SK-N-SH treated with all-trans-retinoic acid at 6 μM for 48 hours (cell line): ENCODE measurements around the gene ATG16L1.

Experiments used
- ATAC-seq: fragments of 200-7000 bp; cut with Tn5 transposase; 3 replicates; pipeline ENCODE4 v1.9.1; 2020; ENCODE audit warnings: mild to moderate bottlenecking, moderate library complexity
- BACH2 ChIP-seq: fragments of 250-450 bp; sonication (Bioruptor Pico); IDR thresholded peaks from 2 replicates; pipeline ENCODE4 v1.9.0; 2021; ENCODE audit warnings: mild to moderate bottlenecking, borderline replicate concordance
- CSDC2 ChIP-seq: fragments of 250-450 bp; sonication (Bioruptor Pico); IDR thresholded peaks from 2 replicates; pipeline ENCODE4 v1.5.0; 2020; ENCODE audit warnings: mild to moderate bottlenecking, moderate library complexity
- GLIS3 ChIP-seq: fragments of 250-450 bp; sonication (Bioruptor Pico); IDR thresholded peaks from 2 replicates; pipeline ENCODE4 v1.5.0; 2020; ENCODE audit warnings: mild to moderate bottlenecking, moderate library complexity
- ISL1 ChIP-seq: fragments of 250-450 bp; sonication (Bioruptor Pico); IDR thresholded peaks from 2 replicates; pipeline ENCODE4 v2.1.2; 2022; ENCODE audit warnings: mild to moderate bottlenecking, moderate library complexity
- OSR1 ChIP-seq: fragments of 250-450 bp; sonication (Bioruptor Pico); IDR thresholded peaks from 2 replicates; pipeline ENCODE4 v1.8.0; 2022; ENCODE audit warnings: moderate library complexity, mild to moderate bottlenecking, inconsistent platforms
- PPARA ChIP-seq: fragments of 250-450 bp; sonication (Bioruptor Pico); IDR thresholded peaks from 2 replicates; pipeline ENCODE4 v1.5.0; 2020; ENCODE audit warnings: mild to moderate bottlenecking, borderline replicate concordance
- RARB ChIP-seq: fragments of 250-450 bp; sonication (Bioruptor Pico); IDR thresholded peaks from 2 replicates; pipeline ENCODE4 v1.8.0; 2021; ENCODE audit warnings: mild to moderate bottlenecking, moderate library complexity
- SNAI2 ChIP-seq: fragments of 250-450 bp; sonication (Bioruptor Pico); IDR thresholded peaks from 2 replicates; pipeline ENCODE4 v1.5.0; 2020; ENCODE audit warnings: mild to moderate bottlenecking, moderate library complexity
- TCF4 ChIP-seq: fragments of 250-450 bp; sonication (Bioruptor Pico); IDR thresholded peaks from 2 replicates; pipeline ENCODE4 v1.8.0; 2021; ENCODE audit warnings: mild to moderate bottlenecking, moderate library complexity, borderline replicate concordance
- TOX ChIP-seq: fragments of 250-450 bp; sonication (Bioruptor Pico); IDR thresholded peaks from 2 replicates; pipeline ENCODE4 v1.8.0; 2021; ENCODE audit warnings: mild to moderate bottlenecking, moderate library complexity, borderline replicate concordance
- ZC3H10 ChIP-seq: fragments of 250-450 bp; sonication (Bioruptor Pico); IDR thresholded peaks from 2 replicates; pipeline ENCODE4 v1.5.1; 2021; ENCODE audit warnings: mild to moderate bottlenecking, moderate library complexity
- ZFP3 ChIP-seq: fragments of 250-450 bp; sonication (Bioruptor Pico); IDR thresholded peaks from 2 replicates; pipeline ENCODE4 v1.5.0; 2020; ENCODE audit warnings: mild to moderate bottlenecking, moderate library complexity
- ZFP30 ChIP-seq: fragments of 450-650 bp; formaldehyde crosslinking; IDR thresholded peaks from 2 replicates; pipeline ENCODE4 v1.5.0; 2022; ENCODE audit warnings: mild to moderate bottlenecking, moderate library complexity
- ZNF565 ChIP-seq: fragments of 450-650 bp; formaldehyde crosslinking; conservative IDR thresholded peaks from 2 replicates; pipeline ENCODE4 v1.5.0; 2020; ENCODE audit warnings: low read depth, mild to moderate bottlenecking, moderate library complexity
- ZNF70 ChIP-seq: fragments of 450-650 bp; formaldehyde crosslinking; IDR thresholded peaks from 2 replicates; pipeline ENCODE4 v1.5.0; 2020; ENCODE audit warnings: mild to moderate bottlenecking, moderate library complexity
- ZNF8 ChIP-seq: fragments of 450-650 bp; formaldehyde crosslinking; IDR thresholded peaks from 2 replicates; pipeline ENCODE4 v1.5.0; 2020; ENCODE audit warnings: mild to moderate bottlenecking, moderate library complexity
- TF ChIP-seq, protein P1 (sequence below): fragments of 250-450 bp; sonication (Bioruptor Pico); IDR thresholded peaks from 2 replicates; pipeline ENCODE4 v1.8.0; 2021; ENCODE audit warnings: low read depth, mild to moderate bottlenecking, moderate library complexity, borderline replicate concordance
- TF ChIP-seq, protein P2 (sequence below): fragments of 250-450 bp; sonication (Bioruptor Pico); IDR thresholded peaks from 2 replicates; pipeline ENCODE4 v1.5.1; 2020; ENCODE audit warnings: low read depth, mild to moderate bottlenecking, moderate library complexity
- TF ChIP-seq, protein P3 (sequence below): fragments of 250-450 bp; sonication (Bioruptor Pico); IDR thresholded peaks from 2 replicates; pipeline ENCODE4 v1.5.0; 2020; ENCODE audit warnings: mild to moderate bottlenecking, moderate library complexity
- TF ChIP-seq, protein P4 (sequence below): fragments of 250-450 bp; sonication (Bioruptor Pico); IDR thresholded peaks from 2 replicates; pipeline ENCODE4 v1.8.0; 2020; ENCODE audit warnings: mild to moderate bottlenecking, moderate library complexity, borderline replicate concordance

The ATG16L1 gene

DNA sequence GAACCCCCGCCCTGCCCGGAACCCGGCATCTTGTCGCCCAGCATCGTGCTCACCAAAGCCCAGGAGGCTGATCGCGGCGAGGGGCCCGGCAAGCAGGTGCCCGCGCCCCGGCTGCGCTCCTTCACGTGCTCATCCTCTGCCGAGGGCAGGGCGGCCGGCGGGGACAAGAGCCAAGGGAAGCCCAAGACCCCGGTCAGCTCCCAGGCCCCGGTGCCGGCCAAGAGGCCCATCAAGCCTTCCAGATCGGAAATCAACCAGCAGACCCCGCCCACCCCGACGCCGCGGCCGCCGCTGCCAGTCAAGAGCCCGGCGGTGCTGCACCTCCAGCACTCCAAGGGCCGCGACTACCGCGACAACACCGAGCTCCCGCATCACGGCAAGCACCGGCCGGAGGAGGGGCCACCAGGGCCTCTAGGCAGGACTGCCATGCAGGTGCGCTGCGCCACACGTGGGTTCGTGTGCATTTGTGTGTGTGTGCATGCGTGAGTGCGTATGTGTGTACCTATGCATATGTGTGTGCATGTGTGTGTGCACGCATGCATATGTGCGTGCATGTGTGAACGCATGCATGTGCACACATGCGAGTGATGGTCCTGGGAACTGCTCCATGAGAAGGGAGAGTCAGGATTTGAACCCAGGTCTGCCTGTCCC, 47.1 kb upstream of the ATG16L1 start:
- ATAC-seq = no peak
- TF ChIP-seq, protein P1, sequence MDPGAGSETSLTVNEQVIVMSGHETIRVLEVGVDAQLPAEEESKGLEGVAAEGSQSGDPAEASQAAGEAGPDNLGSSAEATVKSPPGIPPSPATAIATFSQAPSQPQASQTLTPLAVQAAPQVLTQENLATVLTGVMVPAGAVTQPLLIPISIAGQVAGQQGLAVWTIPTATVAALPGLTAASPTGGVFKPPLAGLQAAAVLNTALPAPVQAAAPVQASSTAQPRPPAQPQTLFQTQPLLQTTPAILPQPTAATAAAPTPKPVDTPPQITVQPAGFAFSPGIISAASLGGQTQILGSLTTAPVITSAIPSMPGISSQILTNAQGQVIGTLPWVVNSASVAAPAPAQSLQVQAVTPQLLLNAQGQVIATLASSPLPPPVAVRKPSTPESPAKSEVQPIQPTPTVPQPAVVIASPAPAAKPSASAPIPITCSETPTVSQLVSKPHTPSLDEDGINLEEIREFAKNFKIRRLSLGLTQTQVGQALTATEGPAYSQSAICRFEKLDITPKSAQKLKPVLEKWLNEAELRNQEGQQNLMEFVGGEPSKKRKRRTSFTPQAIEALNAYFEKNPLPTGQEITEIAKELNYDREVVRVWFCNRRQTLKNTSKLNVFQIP (CRISPR knock-in tag) = no peak
- no peak for TF ChIP-seq GLIS3 (CRISPR knock-in tag)
- no peak for TF ChIP-seq ZNF8 (CRISPR knock-in tag)
- TF ChIP-seq PPARA = no peak
- no peak for TF ChIP-seq ISL1 (CRISPR knock-in tag)
- no peak for TF ChIP-seq ZC3H10 (CRISPR knock-in tag)
- TF ChIP-seq BACH2 (CRISPR knock-in tag) = no peak
- no peak for TF ChIP-seq SNAI2 (CRISPR knock-in tag)
- TF ChIP-seq, protein P2, sequence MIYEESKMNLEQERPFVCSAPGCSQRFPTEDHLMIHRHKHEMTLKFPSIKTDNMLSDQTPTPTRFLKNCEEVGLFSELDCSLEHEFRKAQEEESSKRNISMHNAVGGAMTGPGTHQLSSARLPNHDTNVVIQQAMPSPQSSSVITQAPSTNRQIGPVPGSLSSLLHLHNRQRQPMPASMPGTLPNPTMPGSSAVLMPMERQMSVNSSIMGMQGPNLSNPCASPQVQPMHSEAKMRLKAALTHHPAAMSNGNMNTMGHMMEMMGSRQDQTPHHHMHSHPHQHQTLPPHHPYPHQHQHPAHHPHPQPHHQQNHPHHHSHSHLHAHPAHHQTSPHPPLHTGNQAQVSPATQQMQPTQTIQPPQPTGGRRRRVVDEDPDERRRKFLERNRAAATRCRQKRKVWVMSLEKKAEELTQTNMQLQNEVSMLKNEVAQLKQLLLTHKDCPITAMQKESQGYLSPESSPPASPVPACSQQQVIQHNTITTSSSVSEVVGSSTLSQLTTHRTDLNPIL (CRISPR knock-in tag) = no peak

DNA sequence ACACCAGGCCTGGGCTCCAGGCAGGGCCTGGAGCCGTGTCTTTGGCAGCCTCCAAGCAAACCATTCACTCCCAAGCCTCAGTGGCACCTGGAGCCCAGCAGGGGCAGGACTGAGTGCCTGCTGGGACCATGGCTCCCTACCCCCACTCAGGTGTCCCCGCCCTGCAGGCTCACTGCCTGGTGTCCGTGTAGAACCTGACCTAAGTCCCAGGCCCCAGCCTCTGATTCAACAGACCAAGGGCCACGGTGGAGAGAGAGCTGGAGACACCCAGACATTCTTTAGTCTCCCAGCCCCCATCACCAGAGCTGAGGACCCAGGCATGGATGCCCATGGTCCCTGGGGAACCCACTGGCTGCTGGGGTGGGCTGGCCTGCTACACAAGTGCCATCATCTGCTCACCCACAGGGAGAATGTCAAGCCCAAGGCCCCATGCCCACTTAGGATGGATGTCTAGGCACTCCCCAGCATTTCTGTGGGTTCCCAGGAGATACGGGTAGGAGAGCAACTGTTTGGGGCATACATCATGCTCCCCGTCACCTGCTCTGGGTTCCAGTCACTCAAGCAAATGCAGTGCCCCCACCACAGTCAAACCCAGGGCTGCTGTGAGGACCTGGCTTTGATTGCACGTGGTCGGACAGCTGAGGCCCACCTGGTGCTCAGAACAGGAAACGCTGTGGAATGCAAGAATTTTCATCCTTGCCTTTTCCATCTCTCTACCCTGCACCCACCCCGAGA, 42.9 kb upstream of the ATG16L1 start:
- TF ChIP-seq ZFP3 (CRISPR knock-in tag) = no peak
- TF ChIP-seq, protein P2 (CRISPR knock-in tag) = no peak
- TF ChIP-seq RARB (CRISPR knock-in tag) = no peak
- no peak for TF ChIP-seq ZNF8 (CRISPR knock-in tag)
- TF ChIP-seq SNAI2 (CRISPR knock-in tag) = no peak
- TF ChIP-seq TCF4 (CRISPR knock-in tag) = no peak
- no peak for TF ChIP-seq ZNF565 (CRISPR knock-in tag)
- TF ChIP-seq, protein P3, sequence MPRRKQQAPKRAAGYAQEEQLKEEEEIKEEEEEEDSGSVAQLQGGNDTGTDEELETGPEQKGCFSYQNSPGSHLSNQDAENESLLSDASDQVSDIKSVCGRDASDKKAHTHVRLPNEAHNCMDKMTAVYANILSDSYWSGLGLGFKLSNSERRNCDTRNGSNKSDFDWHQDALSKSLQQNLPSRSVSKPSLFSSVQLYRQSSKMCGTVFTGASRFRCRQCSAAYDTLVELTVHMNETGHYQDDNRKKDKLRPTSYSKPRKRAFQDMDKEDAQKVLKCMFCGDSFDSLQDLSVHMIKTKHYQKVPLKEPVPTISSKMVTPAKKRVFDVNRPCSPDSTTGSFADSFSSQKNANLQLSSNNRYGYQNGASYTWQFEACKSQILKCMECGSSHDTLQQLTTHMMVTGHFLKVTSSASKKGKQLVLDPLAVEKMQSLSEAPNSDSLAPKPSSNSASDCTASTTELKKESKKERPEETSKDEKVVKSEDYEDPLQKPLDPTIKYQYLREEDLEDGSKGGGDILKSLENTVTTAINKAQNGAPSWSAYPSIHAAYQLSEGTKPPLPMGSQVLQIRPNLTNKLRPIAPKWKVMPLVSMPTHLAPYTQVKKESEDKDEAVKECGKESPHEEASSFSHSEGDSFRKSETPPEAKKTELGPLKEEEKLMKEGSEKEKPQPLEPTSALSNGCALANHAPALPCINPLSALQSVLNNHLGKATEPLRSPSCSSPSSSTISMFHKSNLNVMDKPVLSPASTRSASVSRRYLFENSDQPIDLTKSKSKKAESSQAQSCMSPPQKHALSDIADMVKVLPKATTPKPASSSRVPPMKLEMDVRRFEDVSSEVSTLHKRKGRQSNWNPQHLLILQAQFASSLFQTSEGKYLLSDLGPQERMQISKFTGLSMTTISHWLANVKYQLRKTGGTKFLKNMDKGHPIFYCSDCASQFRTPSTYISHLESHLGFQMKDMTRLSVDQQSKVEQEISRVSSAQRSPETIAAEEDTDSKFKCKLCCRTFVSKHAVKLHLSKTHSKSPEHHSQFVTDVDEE = no peak
- TF ChIP-seq, protein P1 (CRISPR knock-in tag) = no peak
- no peak for TF ChIP-seq OSR1 (CRISPR knock-in tag)
- TF ChIP-seq, protein P4, sequence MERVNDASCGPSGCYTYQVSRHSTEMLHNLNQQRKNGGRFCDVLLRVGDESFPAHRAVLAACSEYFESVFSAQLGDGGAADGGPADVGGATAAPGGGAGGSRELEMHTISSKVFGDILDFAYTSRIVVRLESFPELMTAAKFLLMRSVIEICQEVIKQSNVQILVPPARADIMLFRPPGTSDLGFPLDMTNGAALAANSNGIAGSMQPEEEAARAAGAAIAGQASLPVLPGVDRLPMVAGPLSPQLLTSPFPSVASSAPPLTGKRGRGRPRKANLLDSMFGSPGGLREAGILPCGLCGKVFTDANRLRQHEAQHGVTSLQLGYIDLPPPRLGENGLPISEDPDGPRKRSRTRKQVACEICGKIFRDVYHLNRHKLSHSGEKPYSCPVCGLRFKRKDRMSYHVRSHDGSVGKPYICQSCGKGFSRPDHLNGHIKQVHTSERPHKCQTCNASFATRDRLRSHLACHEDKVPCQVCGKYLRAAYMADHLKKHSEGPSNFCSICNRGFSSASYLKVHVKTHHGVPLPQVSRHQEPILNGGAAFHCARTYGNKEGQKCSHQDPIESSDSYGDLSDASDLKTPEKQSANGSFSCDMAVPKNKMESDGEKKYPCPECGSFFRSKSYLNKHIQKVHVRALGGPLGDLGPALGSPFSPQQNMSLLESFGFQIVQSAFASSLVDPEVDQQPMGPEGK (CRISPR knock-in tag) = no peak
- no peak for TF ChIP-seq GLIS3 (CRISPR knock-in tag)
- no peak for TF ChIP-seq ZC3H10 (CRISPR knock-in tag)
- no peak for TF ChIP-seq TOX (CRISPR knock-in tag)
- no peak for TF ChIP-seq CSDC2
- no peak for TF ChIP-seq ZNF70
- TF ChIP-seq BACH2 (CRISPR knock-in tag) = no peak
- TF ChIP-seq PPARA = no peak
- no peak for TF ChIP-seq ZFP30 (CRISPR knock-in tag)
- no peak for ATAC-seq
